ENCODE data around the gene FOXN3.

- TF ChIP-seq POLR2A (IDR thresholded peaks at IDR 0.05; ENCODE audit: low read depth, low read length) = no peak
- no peak for TF ChIP-seq POLR2AphosphoS5 (IDR thresholded peaks at IDR 0.05; ENCODE audit: low read depth, low read length)
Measured at GRCh38 chr14:89347885-89348284, 69.1 kb downstream of the FOXN3 start.

Data from GM12892 (cell line).